ENCODE data around the gene IL18R1. TPM values are rescaled to one million over a fixed set of nuclear protein-coding genes. Genes with fewer than 3 reads are reported as not detected.

Gene IL18R1
- polyA plus RNA-seq, 1 donor (not counting 4 experiments of a cell fraction or from before 2014, with no cell fraction given) = 1.7 TPM

DNA sequence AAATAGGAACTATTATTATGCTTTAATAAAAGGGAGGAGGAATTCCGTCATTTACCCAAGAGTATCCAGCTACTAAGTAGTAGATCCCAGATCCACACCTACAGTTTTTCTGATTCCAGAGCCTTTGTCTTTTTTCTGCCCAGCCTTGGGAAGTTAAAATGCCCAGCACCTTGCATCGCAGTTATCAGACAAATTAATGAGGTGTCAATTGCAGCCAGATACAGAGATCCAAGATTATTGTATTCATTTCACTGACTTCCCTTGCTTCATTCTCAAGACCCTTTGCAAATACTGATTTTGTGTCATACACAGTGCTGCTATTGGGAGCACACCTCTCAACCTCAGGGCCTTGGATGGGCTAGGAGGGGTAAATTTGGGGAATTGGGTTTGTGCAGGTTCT is 1.1 kb downstream of the IL18R1 start:
- Histone ChIP-seq H4K20me1 (ENCODE audit: control insufficient read depth, extremely low read depth, insufficient read depth, low read length) (no peaks in the 10 kb centered on the region), H3K4me3 (ENCODE audit: control insufficient read depth in 2 of 3, extremely low read depth in 1 of 3, insufficient read depth in 2 of 3, low read depth in 1 of 3, low read length in 3 of 3) (peak overlapping the region in 2 of 3 experiments; percentile 79 to 80), H3K9ac (ENCODE audit: control insufficient read depth, extremely low read depth, insufficient read depth, low read length) (no peak overlapping the region), H3K36me3 (ENCODE audit: control insufficient read depth in 2 of 2, extremely low read depth in 1 of 2, insufficient read depth in 2 of 2, low read length in 2 of 2) (no peaks in the 10 kb centered on the region), H3K79me2 (ENCODE audit: control insufficient read depth, insufficient read depth, low read length) (no peaks in the 10 kb centered on the region), H3K27me3 (ENCODE audit: control insufficient read depth, extremely low read depth, insufficient read depth, low read length) (no peaks in the 10 kb centered on the region), H3K9me1 (ENCODE audit: control insufficient read depth, extremely low read depth, insufficient read depth, low read length) (no peaks in the 10 kb centered on the region), H3K9me3 (ENCODE audit: control insufficient read depth, low read depth, low read length) (no peaks in the 10 kb centered on the region), H3K4me2 (ENCODE audit: control insufficient read depth, extremely low read depth, insufficient read depth, low read depth, low read length) (peak overlapping the region; percentile 91), H2AFZ (ENCODE audit: control insufficient read depth, low read length) (no peak overlapping the region), H3K27ac (ENCODE audit: control insufficient read depth, insufficient read depth, low read length) (no peak overlapping the region), H3K4me1 (ENCODE audit: control insufficient read depth, extremely low read depth, insufficient read depth, low read length) (peaks cover 14% of the 10 kb centered on the region)
- dilution Hi-C loops (cut with MboI; ENCODE audit: extremely low pct_ligation_motif_present, low sequenced_read_pairs) = no loop called here
- DNase-seq (ENCODE audit: low read depth, low spot score) = no peak
- TF ChIP-seq EZH2 (IDR thresholded peaks at IDR 0.05; ENCODE audit: low read length) = no peak
- TF ChIP-seq, protein P1, sequence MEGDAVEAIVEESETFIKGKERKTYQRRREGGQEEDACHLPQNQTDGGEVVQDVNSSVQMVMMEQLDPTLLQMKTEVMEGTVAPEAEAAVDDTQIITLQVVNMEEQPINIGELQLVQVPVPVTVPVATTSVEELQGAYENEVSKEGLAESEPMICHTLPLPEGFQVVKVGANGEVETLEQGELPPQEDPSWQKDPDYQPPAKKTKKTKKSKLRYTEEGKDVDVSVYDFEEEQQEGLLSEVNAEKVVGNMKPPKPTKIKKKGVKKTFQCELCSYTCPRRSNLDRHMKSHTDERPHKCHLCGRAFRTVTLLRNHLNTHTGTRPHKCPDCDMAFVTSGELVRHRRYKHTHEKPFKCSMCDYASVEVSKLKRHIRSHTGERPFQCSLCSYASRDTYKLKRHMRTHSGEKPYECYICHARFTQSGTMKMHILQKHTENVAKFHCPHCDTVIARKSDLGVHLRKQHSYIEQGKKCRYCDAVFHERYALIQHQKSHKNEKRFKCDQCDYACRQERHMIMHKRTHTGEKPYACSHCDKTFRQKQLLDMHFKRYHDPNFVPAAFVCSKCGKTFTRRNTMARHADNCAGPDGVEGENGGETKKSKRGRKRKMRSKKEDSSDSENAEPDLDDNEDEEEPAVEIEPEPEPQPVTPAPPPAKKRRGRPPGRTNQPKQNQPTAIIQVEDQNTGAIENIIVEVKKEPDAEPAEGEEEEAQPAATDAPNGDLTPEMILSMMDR (optimal IDR thresholded peaks at IDR 0.05 in 1 of 3, IDR thresholded peaks at IDR 0.05 in 1 of 3, conservative IDR thresholded peaks at IDR 0.05 in 1 of 3; ENCODE audit: extremely low read depth in 1 of 3, insufficient read depth in 2 of 3, low read length in 3 of 3) = no peak
- FAIRE-seq = no peak

DNA sequence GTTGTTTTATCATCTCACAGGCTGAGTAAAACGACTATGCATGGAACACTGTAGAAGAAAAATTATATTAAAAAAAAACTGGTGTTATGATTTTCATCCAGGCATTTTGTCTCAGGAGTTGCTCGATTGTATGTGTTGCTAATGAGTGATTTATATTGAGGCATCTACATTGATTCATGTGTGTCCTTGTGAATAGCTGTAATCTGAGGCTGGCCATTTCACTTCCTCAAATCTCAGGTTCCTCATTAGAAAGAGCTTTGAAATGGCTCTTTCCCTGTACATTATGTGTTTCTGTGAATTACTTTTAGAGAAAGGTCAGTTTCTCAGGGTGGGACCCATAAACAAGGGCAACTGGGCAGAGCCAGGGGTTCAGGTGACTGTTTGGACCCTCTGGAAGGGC is 2.3 kb downstream of the IL18R1 start:
- Histone ChIP-seq H4K20me1 (ENCODE audit: control insufficient read depth, extremely low read depth, insufficient read depth, low read length) (no peaks in the 10 kb centered on the region), H3K9ac (ENCODE audit: control insufficient read depth, extremely low read depth, insufficient read depth, low read length) (no peak overlapping the region), H2AFZ (ENCODE audit: control insufficient read depth, low read length) (no peak overlapping the region), H3K4me3 (ENCODE audit: control insufficient read depth in 2 of 3, extremely low read depth in 1 of 3, insufficient read depth in 2 of 3, low read depth in 1 of 3, low read length in 3 of 3) (no peak overlapping the region), H3K79me2 (ENCODE audit: control insufficient read depth, insufficient read depth, low read length) (no peaks in the 10 kb centered on the region), H3K36me3 (ENCODE audit: control insufficient read depth in 2 of 2, extremely low read depth in 1 of 2, insufficient read depth in 2 of 2, low read length in 2 of 2) (no peaks in the 10 kb centered on the region), H3K9me3 (ENCODE audit: control insufficient read depth, low read depth, low read length) (no peaks in the 10 kb centered on the region), H3K4me2 (ENCODE audit: control insufficient read depth, extremely low read depth, insufficient read depth, low read depth, low read length) (no peak overlapping the region), H3K27me3 (ENCODE audit: control insufficient read depth, extremely low read depth, insufficient read depth, low read length) (no peaks in the 10 kb centered on the region), H3K27ac (ENCODE audit: control insufficient read depth, insufficient read depth, low read length) (no peak overlapping the region), H3K4me1 (ENCODE audit: control insufficient read depth, extremely low read depth, insufficient read depth, low read length) (peaks cover 14% of the 10 kb centered on the region), H3K9me1 (ENCODE audit: control insufficient read depth, extremely low read depth, insufficient read depth, low read length) (no peaks in the 10 kb centered on the region)
- DNase-seq (ENCODE audit: low read depth, low spot score) = no peak
- dilution Hi-C loops (cut with MboI; ENCODE audit: extremely low pct_ligation_motif_present, low sequenced_read_pairs) = no loop called here
- FAIRE-seq = no peak
- no peak for TF ChIP-seq EZH2 (IDR thresholded peaks at IDR 0.05; ENCODE audit: low read length)
- TF ChIP-seq, protein P1 (optimal IDR thresholded peaks at IDR 0.05 in 1 of 3, IDR thresholded peaks at IDR 0.05 in 1 of 3, conservative IDR thresholded peaks at IDR 0.05 in 1 of 3; ENCODE audit: extremely low read depth in 1 of 3, insufficient read depth in 2 of 3, low read length in 3 of 3) = no peak
